ENCODE results near the gene RANBP3. TPM values are rescaled to one million over a fixed set of nuclear protein-coding genes. Genes with fewer than 3 reads are reported as not detected.
"Not testable (repeated sequence)": the region's sequence is repeated elsewhere in the genome, so short reads cannot be mapped to it uniquely, and the experiment has no call there.

Gene RANBP3, protein sequence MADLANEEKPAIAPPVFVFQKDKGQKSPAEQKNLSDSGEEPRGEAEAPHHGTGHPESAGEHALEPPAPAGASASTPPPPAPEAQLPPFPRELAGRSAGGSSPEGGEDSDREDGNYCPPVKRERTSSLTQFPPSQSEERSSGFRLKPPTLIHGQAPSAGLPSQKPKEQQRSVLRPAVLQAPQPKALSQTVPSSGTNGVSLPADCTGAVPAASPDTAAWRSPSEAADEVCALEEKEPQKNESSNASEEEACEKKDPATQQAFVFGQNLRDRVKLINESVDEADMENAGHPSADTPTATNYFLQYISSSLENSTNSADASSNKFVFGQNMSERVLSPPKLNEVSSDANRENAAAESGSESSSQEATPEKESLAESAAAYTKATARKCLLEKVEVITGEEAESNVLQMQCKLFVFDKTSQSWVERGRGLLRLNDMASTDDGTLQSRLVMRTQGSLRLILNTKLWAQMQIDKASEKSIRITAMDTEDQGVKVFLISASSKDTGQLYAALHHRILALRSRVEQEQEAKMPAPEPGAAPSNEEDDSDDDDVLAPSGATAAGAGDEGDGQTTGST
- total RNA-seq (100 to 1,000 TPM in 1 of 5 experiments, 10 to 100 TPM in 4; 88.3 to 104 (median 94.0) TPM), polyA plus RNA-seq (10 to 100 TPM in 1 of 2 donors, 1 to 10 TPM in 1; 7.0 to 12.4 TPM), total RNA-seq (70.5 reads per million, percentile 78 among the genes with 10 or more reads in this experiment)

- ChIA-PET POLR2A (interaction anchor here (0.7 to 4.8 kb wide), 10 partner anchors 10 to 187 kb away, joined by 3 to 50 read pairs (median 4); partner anchors contain the start of genes DUS3L and VMAC), CTCF (interaction anchor here (0.5 to 6.2 kb wide), 5 partner anchors 9 to 141 kb away, joined by 3 to 41 read pairs (median 3); no protein-coding TSS in a partner anchor)
- ATAC-seq (peak; percentile 94), DNase-seq (peak; percentile 94 to 99 (median 99))
- Mint-ChIP-seq H3K9me3 (peaks cover 0 to 4% (median 0%) of the 10 kb centered on the region in 11 donors), H3K36me3 (peaks cover 0 to 18% (median 5%) of the 10 kb centered on the region in 5 donors), H3K4me3 (peak within 1 kb of the TSS; percentile 92 to 99 (median 96)), H3K27ac (peak within 1 kb of the TSS; percentile 91 to 97 (median 95)), H3K27me3 (peaks cover 0 to 2% (median 0%) of the 10 kb centered on the region in 5 donors), H3K4me1 (peaks cover 42 to 65% (median 55%) of the 10 kb centered on the region in 7 donors)
- Histone ChIP-seq H3K36me3 (ENCODE audit: control insufficient read depth in 2 of 3, insufficient read depth in 3 of 3, low read length in 3 of 3) (peaks cover 0 to 33% (median 5%) of the 10 kb centered on the region in 3 experiments), H3K4me1 (ENCODE audit: control insufficient read depth in 2 of 2, insufficient read depth in 2 of 2, low read length in 2 of 2) (peaks cover 31 to 45% of the 10 kb centered on the region in 2 donors), H3K27me3 (ENCODE audit: control insufficient read depth in 2 of 2, insufficient read depth in 2 of 2, low read length in 2 of 2) (no peaks in the 10 kb centered on the region), H3K9me3 (ENCODE audit: control insufficient read depth in 2 of 3, low read length in 3 of 3) (no peaks in the 10 kb centered on the region), H3K4me3 (ENCODE audit: low read length) (peak within 1 kb of the TSS; percentile 78), H3K27ac (ENCODE audit: low read depth, low read length) (peak within 1 kb of the TSS; percentile 94)
- intact Hi-C loops (cut with micrococcal nuclease) = loop anchor here (1.0 to 10.0 kb wide), 14 partner anchors 10 to 757 kb away; partner anchors contain the start of genes CATSPERD (in 2 of the 2), LONP1 (in 2 of the 2), VMAC (in 2 of the 2) and DUS3L (in 1 of the 2)
Observed at GRCh38 chr19:5977785-5978605, at the start of gene RANBP3. Gene RANBP3 (minus strand): TSS chr19:5978140. CDS start chr19:5978082, 58 bp downstream.

GRCh38 chr19:6026390-6027227 is 48.7 kb upstream of the RANBP3 start:
- H3K4me3 ChIP-seq (ENCODE audit: low read length) = no peak overlapping the region
- CTCF ChIA-PET = interaction anchor here (1.6 kb wide), 1 partner anchor 39 kb away, joined by 6 read pairs; no protein-coding TSS in a partner anchor

GRCh38 chr19:6024756-6025155 is 46.8 kb upstream of the RANBP3 start:
- H3K27me3 Mint-ChIP-seq; H3K9me3 Mint-ChIP-seq; H3K4me1 ChIP-seq (ENCODE audit: control insufficient read depth in 2 of 2, insufficient read depth in 2 of 2, low read length in 2 of 2); ATAC-seq; H3K27ac Mint-ChIP-seq; POLR2A ChIA-PET; H3K27me3 ChIP-seq (ENCODE audit: control insufficient read depth in 2 of 2, insufficient read depth in 2 of 2, low read length in 2 of 2); H3K27ac ChIP-seq (ENCODE audit: low read depth, low read length); H3K4me3 Mint-ChIP-seq; DNase-seq; H3K4me3 ChIP-seq (ENCODE audit: low read length); H3K9me3 ChIP-seq (ENCODE audit: control insufficient read depth in 2 of 3, low read length in 3 of 3); H3K36me3 ChIP-seq (ENCODE audit: control insufficient read depth in 2 of 3, insufficient read depth in 3 of 3, low read length in 3 of 3): not testable (repeated sequence)
- Mint-ChIP-seq H3K36me3 (peaks cover 0 to 23% (median 5%) of the 10 kb centered on the region in 5 donors), H3K4me1 (peaks cover 5 to 21% (median 12%) of the 10 kb centered on the region in 7 donors)
- intact Hi-C loops (cut with micrococcal nuclease) = loop anchor here in 1 of 2 donors (5.0 kb wide), 1 partner anchor 57 kb away; no protein-coding TSS in a partner anchor
- CTCF ChIA-PET = interaction anchor here (0.6 to 1.6 kb wide), 4 partner anchors 37 to 230 kb away, joined by 4 to 6 read pairs (median 6); partner anchors contain the start of gene NRTN

More at GRCh38 chr19:6026390-6027227, 48.7 kb upstream of the RANBP3 start:
- H3K27me3 Mint-ChIP-seq = no peaks in the 10 kb centered on the region
- ATAC-seq (no peak), DNase-seq (no peak)
- Histone ChIP-seq H3K36me3 (ENCODE audit: control insufficient read depth in 2 of 3, insufficient read depth in 3 of 3, low read length in 3 of 3) (no peaks in the 10 kb centered on the region), H3K4me1 (ENCODE audit: control insufficient read depth in 2 of 2, insufficient read depth in 2 of 2, low read length in 2 of 2) (no peaks in the 10 kb centered on the region), H3K9me3 (ENCODE audit: control insufficient read depth in 2 of 3, low read length in 3 of 3) (no peaks in the 10 kb centered on the region), H3K27ac (ENCODE audit: low read depth, low read length) (no peak overlapping the region), H3K27me3 (ENCODE audit: control insufficient read depth in 2 of 2, insufficient read depth in 2 of 2, low read length in 2 of 2) (no peaks in the 10 kb centered on the region)
- peaks cover 0 to 10% (median 4%) of the 10 kb centered on the region in 7 donors for H3K4me1 Mint-ChIP-seq
- intact Hi-C loops (cut with micrococcal nuclease) = no loop called here
- POLR2A ChIA-PET = no interaction called here
- no peak overlapping the region for H3K27ac Mint-ChIP-seq
- H3K4me3 Mint-ChIP-seq = no peak overlapping the region
- H3K9me3 Mint-ChIP-seq = no peaks in the 10 kb centered on the region
- H3K36me3 Mint-ChIP-seq = peaks cover 0 to 25% (median 5%) of the 10 kb centered on the region in 5 donors

GRCh38 chr19:6023936-6024335 is 46.0 kb upstream of the RANBP3 start:
- Mint-ChIP-seq H3K4me1 (peaks cover 7 to 22% (median 15%) of the 10 kb centered on the region in 7 donors), H3K36me3 (peaks cover 0 to 20% (median 5%) of the 10 kb centered on the region in 5 donors)
- CTCF ChIA-PET = interaction anchor here (2.0 to 3.9 kb wide), 4 partner anchors 35 to 220 kb away, joined by 6 to 35 read pairs (median 28); partner anchors contain the start of gene NRTN

GRCh38 chr19:6023085-6023682 is 45.2 kb upstream of the RANBP3 start:
- no peaks in the 10 kb centered on the region for H3K4me1 ChIP-seq (ENCODE audit: control insufficient read depth in 2 of 2, insufficient read depth in 2 of 2, low read length in 2 of 2)
- intact Hi-C loops (cut with micrococcal nuclease) = loop anchor here in 1 of 2 donors (5.0 kb wide), 1 partner anchor 56 kb away; no protein-coding TSS in a partner anchor
- peak overlapping the region in 3 of 10 donors; percentile 16 to 31 (median 18) for H3K4me3 Mint-ChIP-seq
- H3K36me3 Mint-ChIP-seq = peaks cover 0 to 18% (median 5%) of the 10 kb centered on the region in 5 donors
- ChIA-PET POLR2A (interaction anchor here (0.7 kb wide), 1 partner anchor 10 kb away, joined by 3 read pairs; no protein-coding TSS in a partner anchor), CTCF (interaction anchor here (0.6 to 3.9 kb wide), 20 partner anchors 10 to 402 kb away, joined by 3 to 35 read pairs (median 4); partner anchors contain the start of gene NRTN)
- H3K4me1 Mint-ChIP-seq = peaks cover 7 to 22% (median 15%) of the 10 kb centered on the region in 7 donors
- H3K27me3 Mint-ChIP-seq = no peaks in the 10 kb centered on the region
- H3K27me3 ChIP-seq (ENCODE audit: control insufficient read depth in 2 of 2, insufficient read depth in 2 of 2, low read length in 2 of 2) = no peaks in the 10 kb centered on the region
- H3K9me3 ChIP-seq (ENCODE audit: control insufficient read depth in 2 of 3, low read length in 3 of 3) = no peaks in the 10 kb centered on the region
- no peak overlapping the region for H3K4me3 ChIP-seq (ENCODE audit: low read length)
- H3K9me3 Mint-ChIP-seq = no peaks in the 10 kb centered on the region
- peak overlapping the region in 5 of 9 donors; percentile 9 to 57 (median 49) for H3K27ac Mint-ChIP-seq
- H3K27ac ChIP-seq (ENCODE audit: low read depth, low read length) = no peak overlapping the region
- H3K36me3 ChIP-seq (ENCODE audit: control insufficient read depth in 2 of 3, insufficient read depth in 3 of 3, low read length in 3 of 3) = no peaks in the 10 kb centered on the region
- no peak for DNase-seq
- no peak for ATAC-seq

More at GRCh38 chr19:6023936-6024335, 46.0 kb upstream of the RANBP3 start:
- no peaks in the 10 kb centered on the region for H3K9me3 ChIP-seq (ENCODE audit: control insufficient read depth in 2 of 3, low read length in 3 of 3)
- ATAC-seq (no peak), DNase-seq (no peak)
- no peak overlapping the region for H3K27ac ChIP-seq (ENCODE audit: low read depth, low read length)
- Mint-ChIP-seq H3K27me3 (no peaks in the 10 kb centered on the region), H3K27ac (peak overlapping the region in 1 of 9 donors; percentile 25), H3K9me3 (no peaks in the 10 kb centered on the region), H3K4me3 (peak overlapping the region in 1 of 10 donors; percentile 14)
- no peaks in the 10 kb centered on the region for H3K4me1 ChIP-seq (ENCODE audit: control insufficient read depth in 2 of 2, insufficient read depth in 2 of 2, low read length in 2 of 2)
- POLR2A ChIA-PET = no interaction called here
- H3K4me3 ChIP-seq (ENCODE audit: low read length) = no peak overlapping the region
- intact Hi-C loops (cut with micrococcal nuclease) = loop anchor here in 1 of 2 donors (5.0 kb wide), 1 partner anchor 57 kb away; no protein-coding TSS in a partner anchor
- no peaks in the 10 kb centered on the region for H3K36me3 ChIP-seq (ENCODE audit: control insufficient read depth in 2 of 3, insufficient read depth in 3 of 3, low read length in 3 of 3)
- H3K27me3 ChIP-seq (ENCODE audit: control insufficient read depth in 2 of 2, insufficient read depth in 2 of 2, low read length in 2 of 2) = no peaks in the 10 kb centered on the region

Data from naive thymus-derived CD4-positive, alpha-beta T cell (primary cell).